ENCODE measurements around the gene PRDM5.

- TF ChIP-seq CTCF (IDR thresholded peaks at IDR 0.05; ENCODE audit: extremely low read depth in 1 of 2, insufficient read depth in 1 of 2, low read depth in 1 of 2, low read length in 2 of 2) (no peak), EZH2 (IDR thresholded peaks at IDR 0.05; ENCODE audit: borderline replicate concordance, low read depth, low read length, severe bottlenecking) (no peak), POLR2AphosphoS5 (IDR thresholded peaks at IDR 0.05; ENCODE audit: insufficient read depth, low read depth, low read length) (no peak), POLR2A (IDR thresholded peaks at IDR 0.05; ENCODE audit: low read depth, low read length) (no peak), MAX (IDR thresholded peaks at IDR 0.05; ENCODE audit: insufficient read depth, insufficient read length) (no peak)
Measured at GRCh38 chr4:120821977-120822376, 100.5 kb downstream of the PRDM5 start.

All from endothelial cell of umbilical vein (primary cell).